ENCODE results near the gene ZFYVE28. TPM values are rescaled to one million over a fixed set of nuclear protein-coding genes. Genes with fewer than 3 reads are reported as not detected.

ZFYVE28 gene
- total RNA-seq, 1 experiment from 2014 or later: 19.2 TPM

- no peak overlapping the region for H3K4me2 ChIP-seq (ENCODE audit: low read length)
- no peaks in the 10 kb centered on the region for H4K20me1 ChIP-seq (ENCODE audit: insufficient read depth)
- ChIA-PET CTCF (no interaction called here), POLR2A (no interaction called here), RAD21 (ENCODE audit: low non-redundant PET in 1 of 2, low total read pairs in 2 of 2, uncharacterized antibody in 2 of 2, unreplicated experiment in 2 of 2) (no interaction called here)
- no peak overlapping the region for H3K9ac ChIP-seq (ENCODE audit: low read length)
- no peaks in the 10 kb centered on the region for H3K79me2 ChIP-seq (ENCODE audit: insufficient read depth, low read length)
- no TSS peak for BruUV-seq (replicated peaks)
- no peak overlapping the region for H3K4me3 ChIP-seq (replicated peaks in 1 of 2; ENCODE audit: low read depth in 1 of 2, low read length in 2 of 2)
- H3K4me1 ChIP-seq (ENCODE audit: control insufficient read depth in 1 of 2, insufficient read depth in 2 of 2, low read length in 2 of 2): peaks cover 2 to 10% of the 10 kb centered on the region in 2 experiments; a peak in 3 of 4 replicates
- TF ChIP-seq CEBPB (IDR thresholded peaks at IDR 0.05; ENCODE audit: low read depth): no peak
- no peak for TF ChIP-seq EZH2 (IDR thresholded peaks at IDR 0.05)
- TF ChIP-seq TCF7L2 (IDR thresholded peaks at IDR 0.05; ENCODE audit: borderline replicate concordance, extremely low read depth, insufficient read depth, insufficient read length): no peak
- no peak for TF ChIP-seq CBX3 (IDR thresholded peaks at IDR 0.05; ENCODE audit: low read depth)
- no peak for TF ChIP-seq EZH2phosphoT487 (IDR thresholded peaks at IDR 0.05; ENCODE audit: borderline replicate concordance)
- no peak for TF ChIP-seq SRF (IDR thresholded peaks at IDR 0.05; ENCODE audit: low read depth)
- TF ChIP-seq ZNF274 (IDR thresholded peaks at IDR 0.05; ENCODE audit: low read depth, low read length): no peak
- no peak overlapping the region for H2AFZ ChIP-seq (ENCODE audit: low read depth, low read length, poor library complexity, severe bottlenecking)
- no peaks in the 10 kb centered on the region for H3K9me2 ChIP-seq (ENCODE audit: insufficient read depth)
- ATAC-seq (no peak), DNase-seq (ENCODE audit: low read depth, low spot score) (no peak)
- no peaks in the 10 kb centered on the region for H3K27me3 ChIP-seq (ENCODE audit: insufficient read depth, low read length)
- no peak overlapping the region for H3K27ac ChIP-seq (ENCODE audit: low read depth, low read length)
- no peaks in the 10 kb centered on the region for H3K36me3 ChIP-seq (ENCODE audit: control insufficient read depth in 1 of 2, insufficient read depth in 2 of 2, low read length in 2 of 2)
- intact Hi-C loops (cut with micrococcal nuclease): no loop called here
- H3K9me3 ChIP-seq (ENCODE audit: control insufficient read depth in 1 of 2, insufficient read depth in 1 of 2, low read depth in 1 of 2, low read length in 2 of 2): no peaks in the 10 kb centered on the region
These were observed 8.3 kb upstream of the ZFYVE28 start for GRCh38 chr4:2426711-2427275.

- Histone ChIP-seq H2AFZ (ENCODE audit: low read depth, low read length, poor library complexity, severe bottlenecking) (no peak overlapping the region), H3K4me3 (replicated peaks in 1 of 2; ENCODE audit: low read depth in 1 of 2, low read length in 2 of 2) (no peak overlapping the region), H3K36me3 (ENCODE audit: control insufficient read depth in 1 of 2, insufficient read depth in 2 of 2, low read length in 2 of 2) (no peaks in the 10 kb centered on the region), H3K9ac (ENCODE audit: low read length) (no peak overlapping the region), H3K27ac (ENCODE audit: low read depth, low read length) (no peak overlapping the region), H3K4me2 (ENCODE audit: low read length) (no peak overlapping the region), H3K79me2 (ENCODE audit: insufficient read depth, low read length) (no peaks in the 10 kb centered on the region), H3K27me3 (ENCODE audit: insufficient read depth, low read length) (no peaks in the 10 kb centered on the region), H4K20me1 (ENCODE audit: insufficient read depth) (no peaks in the 10 kb centered on the region), H3K9me2 (ENCODE audit: insufficient read depth) (no peaks in the 10 kb centered on the region), H3K9me3 (ENCODE audit: control insufficient read depth in 1 of 2, insufficient read depth in 1 of 2, low read depth in 1 of 2, low read length in 2 of 2) (no peaks in the 10 kb centered on the region), H3K4me1 (ENCODE audit: control insufficient read depth in 1 of 2, insufficient read depth in 2 of 2, low read length in 2 of 2) (peaks cover 2 to 10% of the 10 kb centered on the region in 2 experiments; a peak in 3 of 4 replicates)
- ChIA-PET CTCF (no interaction called here), RAD21 (ENCODE audit: low non-redundant PET in 1 of 2, low total read pairs in 2 of 2, uncharacterized antibody in 2 of 2, unreplicated experiment in 2 of 2) (no interaction called here), POLR2A (no interaction called here)
- DNase-seq (ENCODE audit: low read depth, low spot score): no peak
- no TSS peak for BruUV-seq (replicated peaks)
- intact Hi-C loops (cut with micrococcal nuclease): no loop called here
- ATAC-seq: no peak
- no peak for TF ChIP-seq RAD21 (IDR thresholded peaks at IDR 0.05; ENCODE audit: low read depth)
- TF ChIP-seq JUND (IDR thresholded peaks at IDR 0.05): no peak
- no peak for TF ChIP-seq MAX (IDR thresholded peaks at IDR 0.05)
- no peak for TF ChIP-seq POLR2A (IDR thresholded peaks at IDR 0.05; ENCODE audit: borderline replicate concordance, extremely low read depth, insufficient read depth, insufficient read length)
- no peak for TF ChIP-seq YY1 (IDR thresholded peaks at IDR 0.05; ENCODE audit: extremely low read depth, insufficient replicate concordance, low read depth, low read length)
- no peak for TF ChIP-seq ELF1 (IDR thresholded peaks at IDR 0.05; ENCODE audit: borderline replicate concordance, low read depth)
- no peak for TF ChIP-seq POLR2AphosphoS5 (IDR thresholded peaks at IDR 0.05; ENCODE audit: low read depth, low read length)
- no peak for TF ChIP-seq TCF7L2 (IDR thresholded peaks at IDR 0.05; ENCODE audit: borderline replicate concordance, extremely low read depth, insufficient read depth, insufficient read length)
- TF ChIP-seq ZNF274 (IDR thresholded peaks at IDR 0.05; ENCODE audit: low read depth, low read length): no peak
- TF ChIP-seq SRF (IDR thresholded peaks at IDR 0.05; ENCODE audit: low read depth): no peak
- TF ChIP-seq EZH2 (IDR thresholded peaks at IDR 0.05): no peak
- no peak for TF ChIP-seq CEBPB (IDR thresholded peaks at IDR 0.05; ENCODE audit: low read depth)
- no peak for TF ChIP-seq ZFX (IDR thresholded peaks at IDR 0.05)
- TF ChIP-seq EGR1 (IDR thresholded peaks at IDR 0.05; ENCODE audit: low read depth): no peak
- TF ChIP-seq CTCF (IDR thresholded peaks at IDR 0.05 in 2 of 3, conservative IDR thresholded peaks at IDR 0.05 in 1 of 3; ENCODE audit: borderline replicate concordance in 1 of 3, insufficient read depth in 1 of 3, low read depth in 2 of 3, low read length in 2 of 3): no peak
- no peak for TF ChIP-seq SIN3A (IDR thresholded peaks at IDR 0.05; ENCODE audit: low read depth)
- TF ChIP-seq FOSL1 (IDR thresholded peaks at IDR 0.05; ENCODE audit: low read depth): no peak
These were observed 7.6 kb upstream of the ZFYVE28 start for GRCh38 chr4:2426069-2426397.

Measured in HCT116 (cell line).